IMR-90 (cell line): ENCODE measurements around the gene CHAT. TPM values are rescaled to one million over a fixed set of nuclear protein-coding genes. Genes with fewer than 3 reads are reported as not detected.

ENCODE experiments used
- ATAC-seq: fragments of 200-7000 bp; cut with Tn5 transposase; 2 replicates; pipeline ENCODE4 v1.9.1; 2020; ENCODE audit warnings: low read depth, mild to moderate bottlenecking, moderate library complexity
- BruUV-seq: library from RNA; stranded (reverse); fragments of 400-500 nt; replicated peaks from 2 replicates; lab custom pipeline; 2021; lab: Mats Ljungman, UMichigan
- CTCF ChIA-PET: fragments of 300-600 bp; formaldehyde crosslinking; extraction: SDS; loops from one replicate; lab custom pipeline; 2021; ENCODE audit warnings: antibody characterized with exemption; lab: Yijun Ruan, JAX
- POLR2A ChIA-PET: fragments of 300-600 bp; sonication (Branson Sonifier 250); formaldehyde crosslinking; loops from one replicate; lab custom pipeline; 2022; ENCODE audit warnings: antibody characterized with exemption; ENCODE audit not compliant: unreplicated experiment; lab: Charles Lee
- DNase-seq: peaks from one replicate; pipeline ENCODE4 v3.0.0; 2013
- H2AFZ ChIP-seq: replicated peaks from 2 replicates; pipeline ENCODE3; 2013; ENCODE audit warnings: low read length, mild to moderate bottlenecking; ENCODE audit not compliant: poor library complexity
- H2AK5ac ChIP-seq: 2 replicates; pipeline ENCODE4 v1.6.1; 2013; ENCODE audit warnings: low read depth, low read length, inconsistent platforms
- H2AK9ac ChIP-seq: replicated peaks from 2 replicates; pipeline ENCODE3; 2013; ENCODE audit warnings: mild to moderate bottlenecking, low read depth, low read length, moderate library complexity; ENCODE audit not compliant: poor library complexity
- H2BK120ac ChIP-seq: 2 replicates; pipeline ENCODE4 v1.6.1; 2013; ENCODE audit warnings: low read depth, low read length, inconsistent platforms
- H2BK15ac ChIP-seq: 3 replicates; pipeline ENCODE4 v1.6.1; 2013; ENCODE audit warnings: low read depth, low read length, inconsistent platforms
- H2BK20ac ChIP-seq: 2 replicates; pipeline ENCODE4 v1.6.1; 2013; ENCODE audit warnings: low read depth, mild to moderate bottlenecking, inconsistent platforms, low read length, moderate library complexity
- H2BK5ac ChIP-seq: 2 replicates; pipeline ENCODE4 v1.6.1; 2013; ENCODE audit warnings: mild to moderate bottlenecking, low read depth, low read length, inconsistent platforms; ENCODE audit not compliant: poor library complexity, severe bottlenecking
- H3K14ac ChIP-seq: replicated peaks from 2 replicates; pipeline ENCODE4 v1.6.1; 2013; ENCODE audit warnings: low read depth, low read length, inconsistent platforms
- H3K18ac ChIP-seq: 2 replicates; pipeline ENCODE4 v1.6.1; 2013; ENCODE audit warnings: low read depth, low read length, control low read depth
- H3K23ac ChIP-seq: 2 replicates; pipeline ENCODE4 v1.6.1; 2013; ENCODE audit warnings: low read depth, low read length, inconsistent platforms
- H3K27ac ChIP-seq: 2 replicates; pipeline ENCODE4 v1.5.1; 2013; ENCODE audit warnings: mild to moderate bottlenecking, control low read depth, low read length; ENCODE audit not compliant: insufficient read depth
- H3K27me3 ChIP-seq: 2 replicates; pipeline ENCODE4 v1.6.1; 2013; ENCODE audit warnings: low read length; ENCODE audit not compliant: control insufficient read depth, insufficient read depth
- H3K36me3 ChIP-seq: 2 replicates; pipeline ENCODE4 v1.6.1; 2013; ENCODE audit warnings: low read length, mixed read lengths; ENCODE audit not compliant: control insufficient read depth, insufficient read depth
- H3K4ac ChIP-seq: 2 replicates; pipeline ENCODE4 v1.6.1; 2013; ENCODE audit warnings: low read depth, low read length, inconsistent platforms
- H3K4me1 ChIP-seq: 2 replicates; pipeline ENCODE4 v1.6.1; 2013; ENCODE audit warnings: low read length, mixed read lengths; ENCODE audit not compliant: control insufficient read depth, insufficient read depth
- H3K4me2 ChIP-seq: 2 replicates; pipeline ENCODE4 v1.6.1; 2013; ENCODE audit warnings: low read depth, mild to moderate bottlenecking, control low read depth, low read length, moderate library complexity
- H3K4me3 ChIP-seq: 2 replicates; pipeline ENCODE4 v1.5.1; 2013; ENCODE audit warnings: low read depth, mild to moderate bottlenecking, control low read depth, low read length, moderate library complexity; ENCODE audit not compliant: insufficient read depth
- H3K56ac ChIP-seq: 2 replicates; pipeline ENCODE4 v1.6.1; 2013; ENCODE audit warnings: low read length, inconsistent platforms; ENCODE audit not compliant: insufficient read depth; ENCODE audit errors: extremely low read depth
- H3K79me1 ChIP-seq, 2 experiments: 2 replicates each; pipeline ENCODE4 v1.6.1; 2013; ENCODE audit warnings: low read length in 2 of 2, inconsistent platforms in 1 of 2, low read depth in 1 of 2
- H3K9ac ChIP-seq: 2 replicates; pipeline ENCODE4 v1.6.1; 2013; ENCODE audit warnings: low read depth, low read length, control low read depth
- H3K9me1 ChIP-seq: 2 replicates; pipeline ENCODE4 v1.6.1; 2013; ENCODE audit warnings: low read length, inconsistent platforms; ENCODE audit not compliant: insufficient read depth
- H3K9me3 ChIP-seq: 2 replicates; pipeline ENCODE4 v1.6.1; 2013; ENCODE audit warnings: low read length; ENCODE audit not compliant: control insufficient read depth, insufficient read depth
- H4K20me1 ChIP-seq: 2 replicates; pipeline ENCODE4 v1.6.1; 2013; ENCODE audit warnings: low read length, inconsistent platforms; ENCODE audit not compliant: insufficient read depth
- H4K5ac ChIP-seq: 2 replicates; pipeline ENCODE4 v1.6.1; 2013; ENCODE audit warnings: mild to moderate bottlenecking, low read depth, low read length, control low read depth
- H4K8ac ChIP-seq, 2 experiments: 2 replicates each; pipeline ENCODE4 v1.6.1; 2013; ENCODE audit warnings: low read depth in 2 of 2, low read length in 2 of 2, control low read depth in 1 of 2, inconsistent platforms in 1 of 2
- H4K91ac ChIP-seq: 2 replicates; pipeline ENCODE4 v1.6.1; 2013; ENCODE audit warnings: low read depth, low read length, inconsistent platforms; ENCODE audit not compliant: insufficient read depth
- BHLHE40 ChIP-seq: fragments of 150-350 bp; IDR thresholded peaks from 2 replicates; pipeline ENCODE4 v1.6.1; 2016; ENCODE audit warnings: mild to moderate bottlenecking, low read depth, low read length
- CEBPB ChIP-seq: IDR thresholded peaks from 2 replicates; pipeline ENCODE4 v1.6.1; 2012; ENCODE audit warnings: low read depth, low read length, improper control_type of control experiment
- CHD1 ChIP-seq: IDR thresholded peaks from 2 replicates; pipeline ENCODE4 v1.6.1; 2012; ENCODE audit warnings: low read depth, low read length, improper control_type of control experiment
- CTCF ChIP-seq: conservative IDR thresholded peaks from 2 replicates; pipeline ENCODE4 v1.5.1; 2012; ENCODE audit warnings: mild to moderate bottlenecking, low read depth, low read length, improper control_type of control experiment
- ELK1 ChIP-seq: fragments of 150-350 bp; IDR thresholded peaks from 2 replicates; pipeline ENCODE4 v1.6.1; 2016; ENCODE audit warnings: low read depth, mild to moderate bottlenecking, low read length, moderate library complexity, borderline replicate concordance
- FOS ChIP-seq: fragments of 150-350 bp; IDR thresholded peaks from 2 replicates; pipeline ENCODE4 v1.6.1; 2016; ENCODE audit warnings: low read depth, low read length
- MAFK ChIP-seq: IDR thresholded peaks from 2 replicates; pipeline ENCODE4 v1.6.1; 2012; ENCODE audit warnings: low read depth, low read length, improper control_type of control experiment
- MAZ ChIP-seq: IDR thresholded peaks from 2 replicates; pipeline ENCODE4 v1.6.1; 2012; ENCODE audit warnings: low read depth, mild to moderate bottlenecking, low read length, improper control_type of control experiment, moderate library complexity, borderline replicate concordance
- MXI1 ChIP-seq: IDR thresholded peaks from 2 replicates; pipeline ENCODE4 v1.6.1; 2012; ENCODE audit warnings: low read depth, mild to moderate bottlenecking, low read length, moderate library complexity, borderline replicate concordance
- NFE2L2 ChIP-seq: fragments of 150-350 bp; IDR thresholded peaks from 2 replicates; pipeline ENCODE4 v1.6.1; 2016; ENCODE audit warnings: low read depth, mild to moderate bottlenecking, low read length
- POLR2A ChIP-seq: IDR thresholded peaks from 2 replicates; pipeline ENCODE4 v1.6.1; 2012; ENCODE audit warnings: mild to moderate bottlenecking, low read depth, low read length
- RAD21 ChIP-seq: IDR thresholded peaks from 2 replicates; pipeline ENCODE4 v1.6.1; 2012; ENCODE audit warnings: low read length, improper control_type of control experiment
- RCOR1 ChIP-seq: IDR thresholded peaks from 2 replicates; pipeline ENCODE4 v1.6.1; 2012; ENCODE audit warnings: mild to moderate bottlenecking, low read length, improper control_type of control experiment; ENCODE audit not compliant: insufficient replicate concordance
- RFX5 ChIP-seq: IDR thresholded peaks from 2 replicates; pipeline ENCODE4 v1.8.0; 2012; ENCODE audit warnings: low read depth, mild to moderate bottlenecking, low read length, moderate library complexity
- SMC3 ChIP-seq: fragments of 150-350 bp; IDR thresholded peaks from 2 replicates; pipeline ENCODE4 v1.6.1; 2016; ENCODE audit warnings: low read depth, mild to moderate bottlenecking, antibody characterized with exemption, low read length, moderate library complexity
- USF2 ChIP-seq: fragments of 150-350 bp; IDR thresholded peaks from 2 replicates; pipeline ENCODE4 v1.6.1; 2017; ENCODE audit warnings: mild to moderate bottlenecking, antibody characterized with exemption, low read length, low read depth
- WGBS, 2 experiments: methylation state at CpG; one replicate each; pipeline versions ENCODE4 v1.1.5 to v1.1.7; 2013; ENCODE audit warnings: missing lambda C conversion rate in 2 of 2; ENCODE audit not compliant: insufficient read length in 1 of 2; ENCODE audit errors: extremely low coverage in 2 of 2; 5-methylcytosine and 5-hydroxymethylcytosine counted together
- dilution Hi-C: fragments of 300-500 bp; cut with HindIII; formaldehyde crosslinking; loops from one replicate; pipeline ENCODE4 v1.14.3; 2018; ENCODE audit warnings: low sequenced_read_pairs; ENCODE audit not compliant: unreplicated experiment
- in situ Hi-C: fragments of 300-500 bp; cut with MboI; formaldehyde crosslinking; loops from 3 replicates; pipeline ENCODE4 v1.14.3; 2019; ENCODE audit warnings: low sequenced_read_pairs, inconsistent platforms, mixed read lengths
- intact Hi-C: fragments of 100-400 bp; cut with micrococcal nuclease; formaldehyde crosslinking; loops from 2 replicates; pipeline ENCODE4 v1.10.0; 2022
- polyA plus RNA-seq, 3 experiments: library from polyadenylated mRNA; depleted of rRNA; stranded (reverse); fragments of >200 nt; gene quantifications; 2 replicates each; pipeline ENCODE4 v1.2.3, GENCODE V29; 2012; ENCODE audit warnings: low replicate concordance in 1 of 3
- total RNA-seq: library from RNA; depleted of rRNA; stranded (reverse); fragments of >200 nt; gene quantifications from 2 replicates; pipeline ENCODE4 v1.2.3, GENCODE V29; 2012

Gene CHAT
- total and polyA plus RNA-seq, 2 of the 4 experiments (the other 2 are of a cell fraction) = not detected

- H3K27ac ChIP-seq = no peak overlapping the region
- ChIA-PET CTCF (no interaction called here), POLR2A (no interaction called here)
- no peak overlapping the region for H3K4me2 ChIP-seq
- intact Hi-C loops (no loop called here), in situ Hi-C loops (no loop called here), dilution Hi-C loops (no loop called here)
- 61% methylated on average over 2 of the region's 5 CpGs; no CpG with 5 or more reads in 1 of the 2 experiments for WGBS, 2 experiments
- no peak overlapping the region for H2BK120ac ChIP-seq
- no peak overlapping the region for H3K18ac ChIP-seq
- H3K4me1 ChIP-seq = no peaks in the 10 kb centered on the region
- TF ChIP-seq USF2 (no peak), POLR2A (no peak), MXI1 (no peak), RAD21 (no peak), RFX5 (no peak), FOS (no peak), ELK1 (no peak), SMC3 (no peak), CTCF (no peak), NFE2L2 (no peak), MAZ (no peak), BHLHE40 (no peak), CEBPB (no peak), MAFK (no peak), RCOR1 (no peak), CHD1 (no peak)
- H2AFZ ChIP-seq = no peak overlapping the region
- H3K9ac ChIP-seq = no peak overlapping the region
- no peaks in the 10 kb centered on the region for H3K36me3 ChIP-seq
- no TSS peak for BruUV-seq
- no peak for ATAC-seq
- no peak overlapping the region for H2AK5ac ChIP-seq
- H3K79me1 ChIP-seq = no peaks in the 10 kb centered on the region
- no peak overlapping the region for H2BK20ac ChIP-seq
- no peak overlapping the region for H2AK9ac ChIP-seq
- no peak overlapping the region for H3K14ac ChIP-seq
- no peaks in the 10 kb centered on the region for H3K9me1 ChIP-seq
- no peak overlapping the region for H3K56ac ChIP-seq
- peaks cover 5% of the 10 kb centered on the region; the same call in 1 of the 2 replicates for H3K27me3 ChIP-seq
- H3K23ac ChIP-seq = no peak overlapping the region
- no peaks in the 10 kb centered on the region for H3K9me3 ChIP-seq
- DNase-seq = no peak
- no peak overlapping the region for H4K91ac ChIP-seq
- no peak overlapping the region for H3K4me3 ChIP-seq
- H2BK15ac ChIP-seq = no peak overlapping the region
- no peak overlapping the region for H2BK5ac ChIP-seq
- H4K20me1 ChIP-seq = no peaks in the 10 kb centered on the region
- H3K4ac ChIP-seq = no peak overlapping the region
- H4K5ac ChIP-seq = no peak overlapping the region
- no peak overlapping the region for H4K8ac ChIP-seq
These were observed 52.8 kb downstream of the CHAT start for GRCh38 chr10:49666685-49667084.
